ENCODE measurements around the gene MAN2C1.

DNA sequence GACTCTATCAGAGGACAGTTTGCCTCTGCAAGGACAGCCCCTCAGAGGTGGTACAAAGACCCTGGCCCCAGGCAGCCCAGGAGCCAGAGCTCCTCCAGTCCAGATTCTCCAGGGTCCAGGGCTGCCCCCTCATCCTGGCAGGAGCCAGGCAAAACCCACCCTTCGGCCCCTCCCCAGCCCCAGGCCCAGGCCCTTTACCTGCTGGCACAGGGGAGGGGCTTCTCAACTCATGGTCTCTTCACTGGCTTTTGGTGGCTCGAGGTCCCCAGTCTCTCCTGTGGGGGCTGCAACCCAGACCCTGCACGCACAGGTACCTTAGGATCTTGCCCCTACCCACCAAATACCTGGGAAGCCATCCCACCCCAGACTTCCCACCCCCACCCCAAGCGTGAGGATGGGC is 13.0 kb downstream of the MAN2C1 start:
- TF ChIP-seq, protein P1, sequence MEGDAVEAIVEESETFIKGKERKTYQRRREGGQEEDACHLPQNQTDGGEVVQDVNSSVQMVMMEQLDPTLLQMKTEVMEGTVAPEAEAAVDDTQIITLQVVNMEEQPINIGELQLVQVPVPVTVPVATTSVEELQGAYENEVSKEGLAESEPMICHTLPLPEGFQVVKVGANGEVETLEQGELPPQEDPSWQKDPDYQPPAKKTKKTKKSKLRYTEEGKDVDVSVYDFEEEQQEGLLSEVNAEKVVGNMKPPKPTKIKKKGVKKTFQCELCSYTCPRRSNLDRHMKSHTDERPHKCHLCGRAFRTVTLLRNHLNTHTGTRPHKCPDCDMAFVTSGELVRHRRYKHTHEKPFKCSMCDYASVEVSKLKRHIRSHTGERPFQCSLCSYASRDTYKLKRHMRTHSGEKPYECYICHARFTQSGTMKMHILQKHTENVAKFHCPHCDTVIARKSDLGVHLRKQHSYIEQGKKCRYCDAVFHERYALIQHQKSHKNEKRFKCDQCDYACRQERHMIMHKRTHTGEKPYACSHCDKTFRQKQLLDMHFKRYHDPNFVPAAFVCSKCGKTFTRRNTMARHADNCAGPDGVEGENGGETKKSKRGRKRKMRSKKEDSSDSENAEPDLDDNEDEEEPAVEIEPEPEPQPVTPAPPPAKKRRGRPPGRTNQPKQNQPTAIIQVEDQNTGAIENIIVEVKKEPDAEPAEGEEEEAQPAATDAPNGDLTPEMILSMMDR (IDR thresholded peaks at IDR 0.05), result no peak
- no peak for TF ChIP-seq POLR2A (IDR thresholded peaks at IDR 0.05)
- TF ChIP-seq POLR2AphosphoS5 (IDR thresholded peaks at IDR 0.05), result no peak
